Hepatic stellate cell (primary cell): ENCODE measurements around the gene FOXP2.
"Not testable (repeated sequence)": the region's sequence is repeated elsewhere in the genome, so short reads cannot be mapped to it uniquely, and the experiment has no call there.

ENCODE experiments used
- DNase-seq: peaks from one replicate; pipeline ENCODE4 v3.0.0; 2011; ENCODE audit warnings: low spot score

Gene FOXP2

GRCh38 chr7:114422507-114423501 is 8.2 kb downstream of the FOXP2 start:
- no peak for DNase-seq

- no peak for DNase-seq
Measured at GRCh38 chr7:114426382-114426781, 11.8 kb downstream of the FOXP2 start.

- DNase-seq: no peak
Measured at GRCh38 chr7:114426824-114427223, 12.2 kb downstream of the FOXP2 start.

DNA sequence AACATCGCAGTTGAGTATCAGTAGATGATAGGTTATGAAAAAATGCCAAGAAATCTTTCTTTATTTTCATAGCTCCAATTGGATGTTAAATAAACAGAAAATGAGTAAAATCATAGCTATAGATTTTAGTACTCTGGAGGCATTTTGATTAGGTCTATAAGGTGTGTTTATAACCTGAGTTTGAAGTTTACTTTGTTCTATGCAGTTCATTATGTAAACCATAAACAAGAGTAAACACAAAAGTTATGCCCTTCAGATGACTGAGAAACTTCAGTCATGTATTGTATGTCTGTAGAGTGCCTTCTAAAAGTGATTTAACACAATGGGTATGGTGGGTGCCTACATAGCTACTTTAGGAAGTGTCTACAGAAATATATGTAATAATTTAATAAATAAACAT is 13.6 kb downstream of the FOXP2 start:
- no peak for DNase-seq

DNA sequence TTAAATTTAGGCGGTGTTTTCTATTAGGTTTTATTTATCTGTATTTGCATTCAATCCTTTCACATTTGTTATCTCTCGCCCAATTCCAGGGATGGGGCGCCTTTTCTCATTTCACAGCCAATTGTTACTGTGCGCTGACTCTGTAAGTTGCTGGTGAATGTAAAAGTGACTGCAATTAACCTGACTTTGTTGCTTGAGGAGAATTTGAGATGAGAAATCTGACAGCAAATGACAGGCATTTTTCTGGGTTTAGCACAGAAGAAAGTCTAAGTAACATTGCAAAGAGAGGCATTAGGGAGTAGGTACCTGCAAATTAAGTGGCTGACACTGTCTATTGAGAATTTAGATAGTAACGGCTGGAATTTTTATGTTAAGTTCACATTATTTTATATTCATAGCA is 16.6 kb downstream of the FOXP2 start:
- DNase-seq: no peak

- no peak for DNase-seq
Measured at GRCh38 chr7:114432061-114432460, 17.4 kb downstream of the FOXP2 start.

DNA sequence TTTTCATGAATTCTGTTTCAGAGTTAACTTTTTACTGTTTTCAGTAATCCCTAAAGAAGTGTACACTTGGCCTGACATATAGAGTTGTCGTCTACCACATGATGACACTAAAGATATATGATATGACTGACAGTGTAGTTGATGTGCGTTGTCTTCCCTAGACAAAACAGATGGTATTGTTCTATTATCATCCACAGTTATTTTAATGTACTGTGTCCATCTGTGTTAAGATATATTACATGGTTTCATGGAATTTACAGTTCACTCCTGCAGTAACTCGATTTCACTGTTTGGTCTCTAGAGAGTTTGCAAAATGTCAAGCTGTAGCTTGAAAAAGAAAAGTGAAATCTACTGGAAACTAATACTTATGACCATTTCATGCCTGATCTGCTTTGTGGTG is 18.1 kb downstream of the FOXP2 start:
- no peak for DNase-seq

DNA sequence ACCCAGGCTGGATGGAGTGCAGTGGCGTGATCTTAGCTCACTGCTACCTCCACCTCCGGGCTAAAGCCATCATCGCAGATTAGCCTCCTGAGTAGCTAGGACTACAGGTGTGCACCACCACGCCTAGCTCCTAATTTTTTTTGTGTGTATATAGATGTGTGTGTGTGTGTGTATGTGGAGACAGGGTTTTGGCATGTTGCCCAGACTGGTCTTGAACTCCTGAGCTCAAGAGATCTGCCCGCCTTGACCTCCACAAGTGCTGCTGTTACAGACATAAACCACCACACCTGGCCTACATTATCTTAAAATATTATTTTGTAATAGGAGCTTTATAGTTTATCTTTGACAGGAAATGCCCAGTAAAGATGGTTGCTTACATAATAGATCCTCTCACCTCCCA is 25.0 kb downstream of the FOXP2 start:
- no peak for DNase-seq

- DNase-seq: not testable (repeated sequence)
Measured at GRCh38 chr7:114440927-114441326, 26.3 kb downstream of the FOXP2 start.

DNA sequence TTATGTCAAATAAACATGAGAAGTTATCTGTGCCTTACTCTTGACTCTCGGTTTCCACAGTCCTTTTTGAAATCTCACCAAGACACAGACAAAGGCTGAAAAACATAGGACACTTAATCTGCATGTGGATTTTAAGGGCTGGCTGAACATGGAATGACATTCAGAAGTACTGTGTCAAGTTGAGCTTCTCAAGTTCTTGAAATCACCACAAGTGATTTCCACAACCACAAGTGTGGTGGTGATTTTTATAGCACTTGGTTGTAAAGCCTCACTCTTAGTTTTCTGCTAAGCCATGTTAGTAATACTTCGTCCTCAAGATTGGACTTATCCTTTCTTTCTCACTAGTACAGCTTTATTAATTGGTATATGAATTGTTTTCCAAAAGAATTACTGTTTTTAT is 29.6 kb downstream of the FOXP2 start:
- no peak for DNase-seq

GRCh38 chr7:114450431-114450830 is 35.8 kb downstream of the FOXP2 start:
- DNase-seq: no peak

- no peak for DNase-seq
Measured at GRCh38 chr7:114459574-114459973, 45.0 kb downstream of the FOXP2 start.

GRCh38 chr7:114460021-114460420 is 45.4 kb downstream of the FOXP2 start:
- DNase-seq: no peak

DNA sequence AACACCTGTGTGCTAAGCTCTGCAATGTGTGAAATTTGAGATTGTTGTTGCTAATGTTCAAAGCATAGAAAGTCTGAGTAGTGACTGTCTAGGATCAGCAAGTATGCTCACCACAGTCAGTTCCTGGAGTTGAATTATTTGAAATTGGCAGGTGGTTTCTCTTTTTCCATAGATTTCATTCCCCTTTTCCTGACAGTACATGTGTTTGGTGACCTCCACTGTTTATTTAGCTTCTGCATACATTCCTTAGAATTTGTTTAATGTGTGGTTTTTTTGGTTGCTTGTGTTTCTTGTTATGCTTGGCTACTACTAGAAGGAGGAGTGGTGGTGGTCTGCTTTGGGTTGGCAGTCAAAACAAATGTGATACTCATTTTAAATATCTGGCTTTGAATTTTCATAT is 52.3 kb downstream of the FOXP2 start:
- no peak for DNase-seq

DNA sequence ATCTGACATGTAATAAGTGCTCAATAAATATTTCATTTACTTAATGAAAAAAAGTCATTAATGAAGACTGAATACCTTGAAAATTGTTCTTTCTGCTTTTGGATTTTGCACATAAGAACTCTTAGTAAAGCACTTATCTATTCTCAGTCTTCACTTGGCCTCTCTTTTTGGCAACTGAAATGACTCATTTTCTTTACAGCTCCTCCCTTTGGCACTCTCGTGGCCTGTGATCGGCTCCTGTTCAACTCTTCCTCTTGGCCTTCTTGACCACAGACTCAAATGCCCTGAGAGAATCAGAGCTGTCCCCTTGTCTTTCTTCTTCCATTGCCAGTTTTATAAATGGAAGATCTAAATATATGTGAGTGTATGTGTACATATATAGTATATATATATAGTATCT is 54.2 kb downstream of the FOXP2 start:
- DNase-seq: no peak

- DNase-seq: no peak
Measured at GRCh38 chr7:114472896-114473512, 58.4 kb downstream of the FOXP2 start.

GRCh38 chr7:114478384-114478783 is 63.8 kb downstream of the FOXP2 start:
- no peak for DNase-seq

DNA sequence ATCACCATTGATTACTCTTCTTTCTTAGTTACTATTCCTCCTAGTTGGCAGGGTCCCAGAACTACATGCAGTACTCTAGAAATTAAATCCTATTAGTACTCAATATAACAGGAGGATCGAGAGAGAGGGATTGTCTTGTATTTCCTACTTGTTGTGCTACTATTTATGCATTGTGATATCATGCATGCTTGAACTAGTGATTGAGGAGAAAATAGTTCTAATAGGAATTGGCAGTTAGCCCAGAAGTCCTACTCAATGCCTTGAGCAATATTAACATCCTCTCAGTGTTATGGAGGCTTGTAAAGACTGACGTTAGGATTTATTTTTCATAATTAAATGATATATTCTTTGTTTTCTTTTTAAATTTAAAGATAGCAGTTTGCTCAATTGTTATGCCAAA is 67.4 kb downstream of the FOXP2 start:
- DNase-seq: no peak

GRCh38 chr7:114484226-114484625 is 69.6 kb downstream of the FOXP2 start:
- DNase-seq: no peak

DNA sequence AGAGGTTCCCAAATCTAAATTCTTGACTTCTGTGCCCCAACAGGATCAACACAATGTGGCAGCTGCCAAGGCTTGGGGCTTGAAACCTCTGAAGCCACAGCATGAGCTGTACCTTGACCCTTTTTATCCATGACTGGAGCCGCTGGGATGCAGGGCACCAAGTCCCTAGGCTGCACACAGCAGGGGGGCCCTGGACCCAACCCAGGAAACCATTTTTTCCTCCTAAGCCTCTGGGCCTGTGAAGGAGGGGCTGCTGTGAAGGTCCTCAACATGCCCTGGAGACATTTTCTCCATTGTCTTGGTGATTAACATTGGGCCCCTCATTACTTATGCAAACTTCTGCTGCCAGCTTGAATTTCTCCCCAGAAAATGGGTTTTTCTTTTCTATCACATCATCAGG is 72.6 kb downstream of the FOXP2 start:
- no peak for DNase-seq

- DNase-seq: no peak
Measured at GRCh38 chr7:114488696-114489095, 74.1 kb downstream of the FOXP2 start.

DNA sequence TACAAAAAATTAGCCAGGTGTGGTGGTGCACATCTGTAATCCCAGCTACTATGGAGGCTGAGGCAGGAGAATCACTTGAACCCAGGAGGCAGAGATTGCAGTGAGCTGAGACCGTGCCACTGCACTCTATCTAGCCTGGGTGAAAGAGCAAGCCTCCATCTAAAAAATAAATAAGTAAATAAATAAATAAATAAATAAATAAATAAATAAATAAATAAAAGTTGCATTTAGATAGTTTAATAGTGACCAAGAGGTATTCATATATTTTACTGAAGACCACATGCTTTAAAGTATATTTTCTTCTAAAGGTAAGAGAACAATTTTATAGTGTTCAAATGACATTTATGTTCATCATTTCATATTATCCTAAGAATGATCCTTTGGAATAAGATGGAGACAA is 82.9 kb downstream of the FOXP2 start:
- not testable (repeated sequence) for DNase-seq

- DNase-seq: no peak
Measured at GRCh38 chr7:114502454-114503254, 88.0 kb downstream of the FOXP2 start.
